D341Med (cell line): ENCODE data around the gene USB1.
"Not testable (repeated sequence)": the region's sequence is repeated elsewhere in the genome, so short reads cannot be mapped to it uniquely, and the experiment has no call there.

ENCODE experiments used
- DNase-seq: peaks from one replicate; pipeline ENCODE4 v3.0.0; 2012; ENCODE audit warnings: low spot score

Gene USB1

DNA sequence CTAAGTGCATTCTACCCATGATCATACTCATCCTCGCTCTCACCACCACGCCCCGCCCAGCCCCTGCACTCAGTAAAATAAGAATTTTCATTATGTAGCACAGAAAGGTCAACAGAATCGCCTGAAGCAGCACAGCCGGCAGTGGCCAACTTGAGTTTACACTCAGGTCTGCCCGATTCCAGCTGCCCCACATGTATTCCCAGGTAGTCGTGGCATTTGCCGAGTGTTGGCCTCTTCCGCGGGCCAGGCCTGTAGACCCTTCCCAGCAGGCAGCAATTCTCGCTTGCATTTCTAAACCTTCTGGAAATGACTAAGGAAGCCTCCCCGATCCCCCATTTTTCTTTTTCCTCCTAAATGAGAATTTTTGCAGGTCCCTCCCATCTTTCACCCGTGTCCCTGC is 30.9 kb upstream of the USB1 start:
- DNase-seq, result no peak

- DNase-seq, result no peak
These were observed 30.2 kb upstream of the USB1 start, which contains the start of gene CNGB1 for GRCh38 chr16:57970970-57971369. Gene CNGB1 (minus strand): TSS chr16:57971128. CDS start chr16:57967286, 3,842 bp downstream.

- DNase-seq, result no peak
These were observed 29.4 kb upstream of the USB1 start for GRCh38 chr16:57971848-57972247.

GRCh38 chr16:57972306-57972705 is 28.9 kb upstream of the USB1 start:
- DNase-seq, result no peak

GRCh38 chr16:57976331-57976796 is 24.8 kb upstream of the USB1 start:
- DNase-seq, result no peak

GRCh38 chr16:57977418-57978069 is 23.7 kb upstream of the USB1 start:
- DNase-seq, result peak; percentile 49

DNA sequence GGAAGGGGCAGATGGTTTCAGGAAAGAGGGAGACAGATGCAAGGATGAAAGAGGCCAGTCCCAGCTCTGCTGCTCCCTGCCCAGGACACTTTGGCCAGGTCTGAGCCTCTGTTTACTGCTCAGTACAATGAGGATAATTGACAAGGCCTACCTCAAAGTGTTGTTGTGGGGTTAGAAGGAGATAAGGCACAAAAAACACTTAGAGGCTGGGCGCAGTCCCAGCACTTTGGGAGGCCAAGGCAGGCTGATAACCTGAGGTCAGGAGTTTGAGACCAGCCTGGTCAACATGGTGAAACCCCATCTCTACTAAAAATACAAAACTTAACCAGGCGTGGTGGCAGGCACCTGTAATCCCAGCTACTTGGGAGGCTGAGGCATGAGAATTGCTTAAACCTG is 23.1 kb upstream of the USB1 start:
- not testable (repeated sequence) for DNase-seq

GRCh38 chr16:57979006-57979585 is 22.1 kb upstream of the USB1 start:
- no peak for DNase-seq

DNA sequence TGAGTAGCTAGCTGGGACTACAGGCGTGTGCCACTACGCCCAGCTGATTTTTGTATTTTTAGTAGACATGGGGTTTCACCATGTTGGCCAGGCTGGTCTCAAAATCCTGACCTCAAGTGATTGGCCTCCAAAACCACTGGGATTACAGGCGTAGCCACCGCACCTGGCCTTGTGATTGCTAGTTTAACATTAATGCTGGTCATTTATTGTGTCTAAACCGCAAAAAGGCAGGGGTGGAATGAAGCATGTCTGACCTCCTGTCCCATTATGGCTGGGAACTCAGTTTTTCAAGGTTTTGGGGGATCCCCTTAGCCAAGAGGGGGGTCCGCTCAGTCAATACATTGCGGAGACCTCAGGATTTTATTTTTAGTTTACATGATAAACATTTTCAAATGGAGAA is 19.6 kb upstream of the USB1 start:
- DNase-seq, result no peak

DNA sequence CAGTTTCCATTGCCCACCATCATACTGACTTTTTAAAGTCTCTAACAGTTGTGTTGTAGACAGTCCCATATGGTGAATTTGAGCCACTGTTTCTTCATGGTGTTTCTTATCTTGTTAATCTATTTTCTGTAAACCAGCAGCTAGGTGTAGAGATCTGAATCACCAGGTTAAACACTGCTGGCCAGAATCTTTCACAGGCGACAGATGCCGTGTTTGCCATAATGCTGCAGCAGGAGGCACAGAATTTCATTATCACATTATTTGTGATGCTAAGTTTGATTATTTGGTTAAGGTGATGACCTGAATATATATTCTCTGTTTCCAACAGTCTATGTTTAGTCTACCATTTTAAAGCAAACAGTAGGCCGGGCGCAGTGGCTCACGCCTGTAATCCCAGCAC is 18.8 kb upstream of the USB1 start:
- DNase-seq, result no peak

- DNase-seq, result peak; percentile 89
These were observed 16.6 kb upstream of the USB1 start for GRCh38 chr16:57984443-57985203.

GRCh38 chr16:57985204-57986181 is 15.7 kb upstream of the USB1 start:
- peak; percentile 45 for DNase-seq

DNA sequence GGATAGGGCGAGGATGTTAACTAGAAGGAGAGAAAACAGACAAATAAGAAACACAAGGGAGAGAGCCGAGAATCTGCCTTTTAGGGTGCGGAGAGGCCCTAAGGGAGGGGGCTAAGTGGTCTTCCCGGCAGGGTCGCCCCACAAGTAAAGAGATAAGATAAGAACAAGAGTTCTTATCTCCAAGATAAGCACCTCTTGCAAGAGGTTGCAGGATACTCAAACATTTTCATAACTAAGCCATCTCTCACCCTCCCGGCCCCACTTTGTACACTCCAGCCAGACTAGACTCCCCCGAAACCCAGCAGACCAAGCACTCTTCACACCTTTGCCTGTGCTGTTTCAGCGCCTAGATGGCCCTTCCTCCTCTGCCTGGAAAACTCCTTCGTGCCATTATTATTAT is 15.0 kb upstream of the USB1 start:
- DNase-seq, result no peak

DNA sequence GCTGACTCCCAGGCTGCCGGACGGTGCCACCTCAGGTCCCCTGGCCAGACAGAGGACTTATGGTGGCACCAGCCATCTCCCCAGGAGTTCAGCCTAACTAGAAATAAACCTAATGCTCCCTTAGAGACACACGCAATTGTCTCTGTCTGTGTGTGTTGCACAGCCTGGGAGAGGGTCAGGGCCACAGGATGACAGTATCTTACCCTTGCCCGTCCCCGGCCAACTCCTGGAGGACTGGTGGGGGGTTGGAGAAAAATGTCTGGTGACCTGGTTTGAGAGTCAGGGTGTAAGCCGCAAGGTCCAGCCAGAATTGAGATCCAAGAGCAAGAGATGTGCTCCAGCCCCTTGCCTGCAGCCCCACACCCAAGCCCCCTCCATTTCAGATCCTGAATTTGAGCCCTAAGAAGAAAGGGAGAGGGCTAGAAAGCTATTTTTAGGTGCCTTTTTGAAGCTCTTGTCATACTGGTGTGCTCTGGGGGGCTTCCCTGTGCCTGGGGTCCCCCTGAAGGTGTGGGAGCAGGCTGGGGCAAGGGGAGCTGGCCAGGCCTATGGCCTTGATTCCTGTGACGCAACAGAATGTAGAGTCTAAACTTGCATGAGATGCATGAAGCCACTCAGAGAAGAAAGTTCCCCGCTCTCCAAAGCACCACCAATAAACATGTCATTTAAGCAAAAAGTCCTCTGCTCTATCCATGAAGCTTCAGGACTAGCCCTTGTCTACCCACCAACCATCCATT is 13.6 kb upstream of the USB1 start:
- no peak for DNase-seq

DNA sequence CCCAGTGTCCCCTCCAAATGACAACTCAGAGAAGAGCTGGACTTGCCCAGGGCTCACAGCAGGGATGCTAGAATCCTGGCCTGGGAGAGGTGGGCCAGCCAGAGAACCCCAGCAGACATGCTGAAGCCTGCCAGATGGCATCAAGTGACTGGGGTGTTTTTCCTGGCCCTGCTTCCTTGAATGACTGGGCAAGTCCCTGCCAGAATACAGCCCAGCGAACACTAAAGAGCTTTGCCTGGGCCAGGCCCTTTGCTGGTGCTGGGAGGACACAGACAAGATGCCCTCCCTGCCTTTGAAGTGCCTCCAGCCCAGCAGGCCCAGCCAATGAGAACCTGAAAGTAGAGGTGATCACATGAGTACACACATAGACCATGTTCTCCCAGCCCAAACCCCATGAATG is 12.3 kb upstream of the USB1 start:
- no peak for DNase-seq

DNA sequence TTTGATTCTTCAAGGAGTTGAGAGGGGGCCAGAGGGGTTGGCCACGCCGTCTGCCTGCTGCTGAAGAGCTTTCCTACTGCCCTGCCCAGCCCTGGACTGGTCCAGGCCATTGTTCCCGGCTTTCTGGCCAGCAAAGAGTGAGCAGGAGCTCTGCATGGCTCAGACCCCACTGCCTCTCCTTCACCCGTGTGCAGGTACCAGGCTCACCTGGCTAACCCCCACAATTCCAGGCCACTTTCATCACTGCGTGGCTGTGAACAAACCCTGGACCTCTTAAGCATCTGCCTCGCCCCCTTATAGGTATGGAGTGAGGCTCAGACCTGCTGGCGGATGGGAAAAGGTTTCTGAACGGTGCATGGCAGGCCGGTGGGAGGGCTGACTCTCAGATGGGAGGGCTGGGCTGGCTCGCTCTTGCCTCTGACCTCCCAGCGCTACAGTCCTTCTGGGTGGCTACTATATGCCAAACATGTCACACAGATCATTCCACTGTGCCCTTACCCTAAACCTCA is 9.6 kb upstream of the USB1 start:
- DNase-seq, result no peak

DNA sequence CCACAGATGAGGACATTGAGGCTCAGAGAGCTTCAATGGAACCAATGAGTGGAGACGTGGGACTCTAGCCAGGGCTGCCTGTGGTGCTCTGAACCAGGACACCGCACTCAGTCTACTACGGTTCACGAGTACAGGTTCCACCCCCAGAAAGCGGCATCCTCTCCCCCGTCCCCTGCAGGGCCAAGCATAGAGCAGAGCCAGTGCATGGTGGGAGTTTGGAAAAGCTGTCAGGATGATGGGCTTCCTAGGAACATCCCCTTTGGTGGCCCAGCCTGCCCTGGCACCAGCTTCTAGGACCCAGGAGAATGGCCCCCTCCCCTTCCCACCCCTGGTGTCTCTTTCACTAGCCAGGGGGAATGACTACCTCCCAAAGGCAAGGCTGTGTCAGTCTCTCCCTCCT is 9.1 kb upstream of the USB1 start:
- no peak for DNase-seq

GRCh38 chr16:57993438-57993837 is 7.8 kb upstream of the USB1 start:
- DNase-seq, result no peak

DNA sequence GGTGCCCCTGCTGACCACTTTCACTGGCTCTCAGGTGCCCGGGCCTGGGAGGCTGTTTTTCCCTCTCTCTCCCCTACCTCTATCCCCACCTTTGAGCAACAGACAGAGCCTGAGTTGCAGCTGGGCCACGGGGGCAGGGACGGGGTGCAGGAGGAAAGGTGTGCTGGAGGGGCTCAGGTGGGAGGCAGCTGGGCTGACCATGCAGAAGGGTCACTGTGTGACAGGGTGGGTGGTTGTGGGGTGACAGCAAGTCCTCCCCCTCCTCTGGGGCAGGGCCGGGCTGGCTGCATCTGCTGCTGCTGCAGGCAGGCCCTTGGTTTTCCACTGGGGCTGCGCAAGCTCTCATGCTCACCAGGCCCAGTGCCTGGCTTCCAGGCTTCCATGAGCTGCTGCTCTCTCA is 7.3 kb upstream of the USB1 start:
- no peak for DNase-seq

- DNase-seq, result no peak
These were observed 6.8 kb upstream of the USB1 start for GRCh38 chr16:57994361-57994760.

- no peak for DNase-seq
These were observed 6.4 kb upstream of the USB1 start for GRCh38 chr16:57994778-57995177.
